ENCODE data around the gene PCID2.
A peak's percentile ranks its signal among the peaks of the same experiment; 100 is the strongest.
"Not testable (repeated sequence)": the region's sequence is repeated elsewhere in the genome, so short reads cannot be mapped to it uniquely, and the experiment has no call there.

PCID2 gene

DNA sequence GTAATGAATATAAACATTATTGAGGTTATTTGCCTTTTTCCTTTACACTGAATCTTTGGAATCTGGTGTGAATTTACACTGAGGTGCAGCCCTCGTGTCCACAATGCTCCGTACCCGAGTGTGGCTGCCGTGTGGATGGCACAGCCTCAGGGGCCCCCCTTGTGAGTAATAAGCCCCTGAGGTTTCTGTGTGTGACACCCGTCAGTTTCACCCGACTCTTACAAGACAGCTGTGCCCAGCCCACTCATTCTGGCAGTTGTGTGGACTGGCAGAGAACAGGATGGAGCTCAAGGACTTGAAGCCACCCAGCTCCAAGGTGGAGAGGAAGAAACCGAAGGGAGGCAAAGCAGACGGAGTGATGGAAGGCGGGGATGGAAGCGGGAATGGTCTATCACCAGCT is 42.2 kb downstream of the PCID2 start:
- H3K36me3 Mint-ChIP-seq (ENCODE audit: low read depth) = peaks cover 46% of the 10 kb centered on the region

GRCh38 chr13:113164492-113164891 is 44.0 kb downstream of the PCID2 start:
- H3K4me3 Mint-ChIP-seq = no peak overlapping the region
- peaks cover 33% of the 10 kb centered on the region for H3K36me3 Mint-ChIP-seq (ENCODE audit: low read depth)
- peaks cover 28% of the 10 kb centered on the region for H3K27me3 Mint-ChIP-seq (ENCODE audit: low read depth)
- H3K9me3 Mint-ChIP-seq = peaks cover 6% of the 10 kb centered on the region
- peaks cover 12% of the 10 kb centered on the region for H3K4me1 Mint-ChIP-seq
- TF ChIP-seq CTCF (IDR thresholded peaks at IDR 0.05; ENCODE audit: unreplicated experiment in 3 of 3) = no peak
- peak overlapping the region in 1 of 3 experiments; percentile 20 for H3K27ac Mint-ChIP-seq

More for the DNA sequence above, 42.2 kb downstream of the PCID2 start:
- Mint-ChIP-seq H3K27ac (no peak overlapping the region), H3K9me3 (peaks cover 6% of the 10 kb centered on the region), H3K27me3 (ENCODE audit: low read depth) (peaks cover 14% of the 10 kb centered on the region), H3K4me1 (peaks cover 12% of the 10 kb centered on the region), H3K4me3 (no peak overlapping the region)
- no peak for TF ChIP-seq CTCF (IDR thresholded peaks at IDR 0.05; ENCODE audit: unreplicated experiment in 3 of 3)

DNA sequence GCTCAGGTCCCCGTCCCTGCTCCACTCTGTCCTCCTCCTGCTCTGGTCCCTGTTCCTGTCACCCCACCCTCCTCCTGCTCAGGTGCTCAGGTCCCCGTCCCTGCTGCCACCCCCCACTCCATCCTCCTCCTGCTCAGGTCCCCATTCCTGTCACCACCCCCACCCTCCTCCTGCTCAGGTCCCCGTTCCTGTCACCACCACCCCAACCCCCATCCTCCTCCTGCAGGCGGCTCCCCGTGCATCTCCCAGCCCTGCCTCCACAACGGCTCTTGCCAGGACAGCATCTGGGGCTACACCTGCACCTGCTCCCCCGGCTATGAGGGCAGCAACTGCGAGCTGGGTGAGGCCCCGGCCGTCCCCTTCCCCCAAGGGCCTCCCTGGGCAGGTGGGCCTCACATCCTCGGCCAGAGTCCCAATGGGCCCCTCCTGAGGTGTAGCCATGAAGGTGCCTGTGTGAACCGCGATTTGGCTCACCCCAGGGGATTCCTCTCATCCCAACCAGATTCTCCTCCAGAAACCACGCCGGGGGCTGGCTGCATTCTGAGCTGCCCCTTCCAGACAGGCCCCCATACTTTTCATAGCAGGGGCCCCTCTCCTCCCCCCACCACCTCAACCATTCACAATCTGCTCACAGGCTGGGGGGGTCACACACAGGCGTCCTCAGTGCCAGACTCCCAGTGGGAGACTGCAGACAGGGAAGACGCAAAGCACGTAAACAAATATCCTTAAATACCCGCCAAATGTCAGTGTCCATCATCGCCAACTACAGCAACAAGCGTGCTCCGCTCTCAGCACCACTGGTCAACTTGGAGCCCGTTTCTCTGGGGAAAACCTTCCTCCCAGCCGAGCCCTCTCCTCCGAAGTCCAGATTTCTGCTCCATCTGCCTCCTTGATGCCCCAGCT is 45.4 kb downstream of the PCID2 start:
- Mint-ChIP-seq H3K9me3 (peaks cover 3% of the 10 kb centered on the region), H3K27ac (peak overlapping the region in 2 of 3 experiments; percentile 61 to 79), H3K36me3 (ENCODE audit: low read depth) (peaks cover 20% of the 10 kb centered on the region), H3K27me3 (ENCODE audit: low read depth) (peaks cover 31% of the 10 kb centered on the region), H3K4me1 (peaks cover 12% of the 10 kb centered on the region), H3K4me3 (peak overlapping the region in 1 of 3 experiments; percentile 31)
- TF ChIP-seq CTCF (IDR thresholded peaks at IDR 0.05; ENCODE audit: unreplicated experiment in 3 of 3) = no peak

GRCh38 chr13:113161975-113162374 is 46.5 kb downstream of the PCID2 start:
- not testable (repeated sequence) for H3K9me3 Mint-ChIP-seq; H3K36me3 Mint-ChIP-seq (ENCODE audit: low read depth); H3K4me3 Mint-ChIP-seq; H3K27ac Mint-ChIP-seq
- peaks cover 12% of the 10 kb centered on the region for H3K4me1 Mint-ChIP-seq
- H3K27me3 Mint-ChIP-seq (ENCODE audit: low read depth) = peaks cover 31% of the 10 kb centered on the region

DNA sequence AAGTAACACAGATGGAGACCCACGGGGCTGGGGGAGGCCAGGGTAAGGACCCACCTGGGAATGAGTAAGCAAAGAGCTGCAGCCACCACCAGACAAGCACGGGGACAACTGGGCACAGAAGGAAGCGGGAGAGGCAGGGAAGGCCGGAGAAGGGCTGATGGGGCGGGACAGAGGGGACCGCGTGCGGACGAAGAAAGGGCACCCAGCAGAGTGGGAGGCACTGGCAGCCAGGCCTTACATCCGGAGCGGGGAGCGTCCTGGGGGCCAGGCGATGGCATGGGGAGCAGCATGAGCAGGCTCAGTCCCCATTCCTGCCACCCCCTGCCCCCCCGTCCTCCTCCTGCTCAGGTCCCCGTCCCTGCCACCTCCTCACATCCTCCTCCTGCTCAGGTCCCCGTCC is 47.0 kb downstream of the PCID2 start:
- no peak overlapping the region for H3K27ac Mint-ChIP-seq
- peaks cover 5% of the 10 kb centered on the region for H3K36me3 Mint-ChIP-seq (ENCODE audit: low read depth)
- peaks cover 31% of the 10 kb centered on the region for H3K27me3 Mint-ChIP-seq (ENCODE audit: low read depth)
- H3K4me3 Mint-ChIP-seq = peak overlapping the region in 1 of 3 experiments; percentile 19
- H3K9me3 Mint-ChIP-seq = no peaks in the 10 kb centered on the region
- no peak for TF ChIP-seq CTCF (IDR thresholded peaks at IDR 0.05; ENCODE audit: unreplicated experiment in 3 of 3)
- H3K4me1 Mint-ChIP-seq = peaks cover 12% of the 10 kb centered on the region

- Mint-ChIP-seq H3K27ac (no peak overlapping the region), H3K4me3 (no peak overlapping the region), H3K9me3 (no peaks in the 10 kb centered on the region), H3K36me3 (ENCODE audit: low read depth) (peaks cover under 1% of the 10 kb centered on the region), H3K27me3 (ENCODE audit: low read depth) (peaks cover 31% of the 10 kb centered on the region), H3K4me1 (peaks cover 12% of the 10 kb centered on the region)
- TF ChIP-seq CTCF (IDR thresholded peaks at IDR 0.05; ENCODE audit: unreplicated experiment in 3 of 3) = no peak
Measured at GRCh38 chr13:113160983-113161382, 47.5 kb downstream of the PCID2 start.

Measured in nephron (organoid).